ENCODE data around the gene CNTN1. TPM values are rescaled to one million over a fixed set of nuclear protein-coding genes. Genes with fewer than 3 reads are reported as not detected.

Gene CNTN1
- total and polyA plus RNA-seq, 10 of the 15 experiments (the other 5 are each of a cell fraction or from before 2014, with no cell fraction given): 0.06 to 0.14 TPM; not detected in 8

GRCh38 chr12:40963751-40964150 lies 271.5 kb downstream of the CNTN1 start:
- no peak for TF ChIP-seq ZSCAN29 (IDR thresholded peaks at IDR 0.05)
- TF ChIP-seq E4F1 (IDR thresholded peaks at IDR 0.05; ENCODE audit: borderline replicate concordance, partially characterized antibody): no peak
- no peak for TF ChIP-seq PBX3 (IDR thresholded peaks at IDR 0.05; ENCODE audit: insufficient replicate concordance, low read depth, low read length)
- TF ChIP-seq NRF1 (conservative IDR thresholded peaks at IDR 0.05; ENCODE audit: low read depth, low read length): no peak
- no peak for TF ChIP-seq EZH2 (IDR thresholded peaks at IDR 0.05; ENCODE audit: borderline replicate concordance, control insufficient read depth, low read depth, low read length)
- no peak for TF ChIP-seq YBX1 (IDR thresholded peaks at IDR 0.05)
- TF ChIP-seq ZBTB33 (IDR thresholded peaks at IDR 0.05): no peak
- no peak for TF ChIP-seq SREBF1 (IDR thresholded peaks at IDR 0.05; ENCODE audit: low read length)
- no peak for TF ChIP-seq RFX5 (IDR thresholded peaks at IDR 0.05; ENCODE audit: low read depth, low read length)
- no peak for TF ChIP-seq SMAD1 (IDR thresholded peaks at IDR 0.05; ENCODE audit: low read depth, partially characterized antibody)
- no peak for TF ChIP-seq SRF (IDR thresholded peaks at IDR 0.05; ENCODE audit: low read depth in 2 of 2, low read length in 2 of 2)
- H3K27me3 ChIP-seq (replicated peaks in 1 of 2; ENCODE audit: control insufficient read depth in 2 of 2, insufficient read depth in 2 of 2, low read length in 1 of 2): no peaks in the 10 kb centered on the region
- H3K79me2 ChIP-seq (ENCODE audit: control insufficient read depth, insufficient read depth, low read length): no peaks in the 10 kb centered on the region
- H3K36me3 ChIP-seq (ENCODE audit: control insufficient read depth in 2 of 2, insufficient read depth in 2 of 2, low read length in 1 of 2): no peaks in the 10 kb centered on the region
- no peaks in the 10 kb centered on the region for H4K20me1 ChIP-seq (ENCODE audit: control insufficient read depth, insufficient read depth)
- ATAC-seq: no peak
- no peak overlapping the region for H3K27ac ChIP-seq (ENCODE audit: control insufficient read depth, insufficient read depth)
- H3K9ac ChIP-seq (ENCODE audit: control insufficient read depth, insufficient read depth, low read length): no peak overlapping the region
- CTCF ChIA-PET: interaction anchor here (2.3 kb wide), 1 partner anchor 18 kb away, joined by 8 read pairs; no protein-coding TSS in a partner anchor
- intact Hi-C loops (cut with micrococcal nuclease; ENCODE audit: unreplicated experiment): no loop called here
- H3K4me1 ChIP-seq (ENCODE audit: control insufficient read depth, insufficient read depth, low read length): no peaks in the 10 kb centered on the region
- FAIRE-seq: no peak
- POLR2A ChIA-PET: no interaction called here
- H2AFZ ChIP-seq (ENCODE audit: control insufficient read depth, low read depth, low read length): no peak overlapping the region
- no peak for DNase-seq (ENCODE audit: low read depth, low spot score)
- H3K4me3 ChIP-seq: no peak overlapping the region
- BruUV-seq (replicated peaks): no TSS peak
- no peaks in the 10 kb centered on the region for H3K9me3 ChIP-seq (replicated peaks; ENCODE audit: control insufficient read depth, insufficient read depth, low read length)
- no peak overlapping the region for H3K4me2 ChIP-seq (ENCODE audit: control insufficient read depth, insufficient read depth)
- RAD21 ChIA-PET (ENCODE audit: unreplicated experiment): no interaction called here
- in situ Hi-C loops (cut with MboI): no loop called here
- WGBS (ENCODE audit: insufficient coverage, insufficient replicate concordance, low lambda C conversion rate, missing lambda C conversion rate): 0% methylated on average over 2 of the region's 2 CpGs
- SMC1A ChIA-PET (ENCODE audit: uncharacterized antibody, unreplicated experiment): no interaction called here
